HPDE6-E6E7 (cell line): ENCODE data around the gene FGF21.
"Not testable (repeated sequence)": the region's sequence is repeated elsewhere in the genome, so short reads cannot be mapped to it uniquely, and the experiment has no call there.

Experiments
- DNase-seq: peaks from one replicate; pipeline ENCODE4 v3.0.0; 2011; ENCODE audit warnings: missing footprints; ENCODE audit errors: extremely low spot score

The FGF21 gene

GRCh38 chr19:48786422-48786821 lies 31.1 kb downstream of the FGF21 start:
- DNase-seq: not testable (repeated sequence)

- not testable (repeated sequence) for DNase-seq
Observed at GRCh38 chr19:48787331-48787730, 32.0 kb downstream of the FGF21 start.

GRCh38 chr19:48793271-48793670 lies 37.9 kb downstream of the FGF21 start:
- DNase-seq: no peak

GRCh38 chr19:48794291-48794690 lies 39.0 kb downstream of the FGF21 start:
- DNase-seq: no peak

- DNase-seq: peak; percentile 92
Observed at GRCh38 chr19:48795055-48795684, 39.8 kb downstream of the FGF21 start.

- DNase-seq: no peak
Observed at GRCh38 chr19:48795685-48796070, 40.4 kb downstream of the FGF21 start.

GRCh38 chr19:48796298-48797083 lies 41.2 kb downstream of the FGF21 start:
- DNase-seq: no peak

GRCh38 chr19:48797103-48797502 lies 41.8 kb downstream of the FGF21 start:
- no peak for DNase-seq

- DNase-seq: no peak
Observed at GRCh38 chr19:48798937-48799336, 43.6 kb downstream of the FGF21 start.

- no peak for DNase-seq
Observed at GRCh38 chr19:48799358-48800300, 44.3 kb downstream of the FGF21 start.

- DNase-seq: no peak
Observed at GRCh38 chr19:48802623-48803022, 47.3 kb downstream of the FGF21 start.

GRCh38 chr19:48804496-48804895 lies 49.2 kb downstream of the FGF21 start:
- DNase-seq: no peak

GRCh38 chr19:48805452-48805851 lies 50.1 kb downstream of the FGF21 start:
- DNase-seq: no peak

- no peak for DNase-seq
Observed at GRCh38 chr19:48806518-48806817, 51.1 kb downstream of the FGF21 start.

- no peak for DNase-seq
Observed at GRCh38 chr19:48806818-48807589, 51.7 kb downstream of the FGF21 start.

GRCh38 chr19:48807590-48808308 lies 52.4 kb downstream of the FGF21 start:
- DNase-seq: no peak
